ENCODE results near the gene KIN.
"Not testable (repeated sequence)": the region's sequence is repeated elsewhere in the genome, so short reads cannot be mapped to it uniquely, and the experiment has no call there.

The KIN gene, protein sequence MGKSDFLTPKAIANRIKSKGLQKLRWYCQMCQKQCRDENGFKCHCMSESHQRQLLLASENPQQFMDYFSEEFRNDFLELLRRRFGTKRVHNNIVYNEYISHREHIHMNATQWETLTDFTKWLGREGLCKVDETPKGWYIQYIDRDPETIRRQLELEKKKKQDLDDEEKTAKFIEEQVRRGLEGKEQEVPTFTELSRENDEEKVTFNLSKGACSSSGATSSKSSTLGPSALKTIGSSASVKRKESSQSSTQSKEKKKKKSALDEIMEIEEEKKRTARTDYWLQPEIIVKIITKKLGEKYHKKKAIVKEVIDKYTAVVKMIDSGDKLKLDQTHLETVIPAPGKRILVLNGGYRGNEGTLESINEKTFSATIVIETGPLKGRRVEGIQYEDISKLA

DNA sequence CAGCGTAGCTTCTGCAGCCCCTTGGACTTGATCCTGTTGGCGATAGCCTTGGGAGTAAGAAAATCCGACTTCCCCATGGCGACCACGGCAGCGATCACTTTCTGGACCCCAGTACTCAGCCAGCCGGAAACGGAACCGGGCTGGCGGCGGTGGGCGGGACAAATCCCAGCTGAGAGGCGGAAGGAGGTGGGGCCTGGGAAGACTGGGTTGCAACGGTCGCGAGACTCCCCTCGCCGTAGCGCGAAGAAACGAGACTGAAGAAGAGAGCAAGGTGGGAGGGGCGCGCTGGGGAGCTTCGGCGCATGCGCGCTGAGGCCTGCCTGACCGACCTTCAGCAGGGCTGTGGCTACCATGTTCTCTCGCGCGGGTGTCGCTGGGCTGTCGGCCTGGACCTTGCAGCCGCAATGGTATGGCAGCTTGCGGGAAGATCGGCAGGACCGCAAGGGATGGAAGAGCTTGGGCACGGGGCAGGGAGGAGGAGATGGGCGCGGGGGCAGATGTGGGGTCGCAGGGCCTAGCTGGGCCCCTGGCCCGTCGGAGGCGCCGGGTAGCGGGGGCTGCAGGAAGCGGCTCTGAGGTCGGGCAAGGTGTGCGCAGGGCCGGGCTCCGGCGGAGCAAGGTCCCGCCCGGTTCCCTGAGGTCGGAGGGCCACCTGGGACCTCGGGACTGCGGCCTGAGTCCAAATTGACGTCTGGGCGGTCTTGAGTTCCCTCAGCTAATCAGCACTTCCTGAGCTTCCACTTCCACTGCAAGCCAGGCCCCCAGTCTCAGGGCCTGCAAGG is at the start of gene KIN, which contains the start of gene ATP5F1C:
Gene KIN, minus strand, starts transcription at position 137 of the 782 bp plus-strand sequence. Its CDS starts 60 bp downstream, at position 77.
Gene ATP5F1C, plus strand, starts transcription at position 321 of the 782 bp plus-strand sequence. Its CDS starts 31 bp downstream, at position 352.
- DNase-seq (ENCODE audit: low read depth) = peak; percentile 71

DNA sequence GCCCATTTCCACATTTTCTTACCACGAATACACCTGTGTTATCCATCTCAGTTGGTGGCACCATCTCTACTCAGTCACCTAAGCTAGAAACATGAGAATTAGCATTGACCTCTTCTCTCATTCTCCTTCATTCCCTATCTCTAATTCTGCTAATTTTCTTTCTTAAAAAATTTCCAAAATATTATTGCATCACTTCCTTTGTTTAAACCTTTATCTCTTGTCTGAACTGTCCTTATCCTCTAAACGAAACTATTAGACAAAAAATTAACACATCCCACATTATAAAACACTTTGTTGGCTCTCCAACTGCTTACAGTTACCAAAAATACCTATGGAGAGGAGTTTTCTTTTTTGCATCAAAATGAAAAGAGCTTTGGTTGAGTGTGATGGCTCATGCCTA is 48.8 kb upstream of the KIN start:
- DNase-seq (ENCODE audit: low read depth) = no peak

DNA sequence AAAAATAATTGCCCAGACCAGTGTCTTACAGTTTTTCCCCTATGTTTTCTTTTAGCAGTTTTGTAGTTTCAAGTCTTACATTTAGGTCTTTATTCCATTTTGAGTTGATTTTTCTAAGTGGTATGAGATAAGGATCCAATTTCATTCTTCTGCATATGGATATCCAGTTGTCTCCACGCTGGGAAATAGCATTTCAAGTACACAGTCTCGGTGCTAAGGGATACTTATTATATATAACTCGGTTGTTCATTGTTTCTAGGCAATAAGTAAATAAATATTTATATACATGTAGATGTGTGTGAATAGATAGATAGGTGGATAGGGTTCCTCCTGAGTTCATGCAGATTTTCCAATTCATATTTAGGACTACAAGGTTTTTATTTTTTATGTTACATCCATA is 46.5 kb upstream of the KIN start:
- no peak for DNase-seq (ENCODE audit: low read depth)

- no peak for DNase-seq (ENCODE audit: low read depth)
These were observed 45.4 kb upstream of the KIN start for GRCh38 chr10:7833210-7833609.

DNA sequence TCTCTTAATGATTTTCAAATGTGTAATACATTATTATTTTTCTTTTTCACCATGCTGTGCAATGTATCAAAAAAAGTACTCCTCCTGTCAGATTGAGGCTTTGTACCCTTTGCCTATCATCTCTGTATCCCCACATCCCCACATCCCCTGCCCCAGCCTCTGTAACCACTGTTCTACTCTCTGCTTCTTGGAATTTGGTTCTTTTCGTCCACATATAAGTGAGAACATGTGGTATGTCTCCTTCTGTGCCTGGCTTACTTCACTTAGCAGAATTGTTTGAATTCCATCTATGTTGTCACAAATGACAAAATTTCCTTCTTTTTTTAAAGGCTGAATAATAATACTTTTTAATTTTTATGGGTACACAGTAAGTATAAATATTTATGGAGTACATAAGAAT is 44.3 kb upstream of the KIN start:
- DNase-seq (ENCODE audit: low read depth) = no peak

DNA sequence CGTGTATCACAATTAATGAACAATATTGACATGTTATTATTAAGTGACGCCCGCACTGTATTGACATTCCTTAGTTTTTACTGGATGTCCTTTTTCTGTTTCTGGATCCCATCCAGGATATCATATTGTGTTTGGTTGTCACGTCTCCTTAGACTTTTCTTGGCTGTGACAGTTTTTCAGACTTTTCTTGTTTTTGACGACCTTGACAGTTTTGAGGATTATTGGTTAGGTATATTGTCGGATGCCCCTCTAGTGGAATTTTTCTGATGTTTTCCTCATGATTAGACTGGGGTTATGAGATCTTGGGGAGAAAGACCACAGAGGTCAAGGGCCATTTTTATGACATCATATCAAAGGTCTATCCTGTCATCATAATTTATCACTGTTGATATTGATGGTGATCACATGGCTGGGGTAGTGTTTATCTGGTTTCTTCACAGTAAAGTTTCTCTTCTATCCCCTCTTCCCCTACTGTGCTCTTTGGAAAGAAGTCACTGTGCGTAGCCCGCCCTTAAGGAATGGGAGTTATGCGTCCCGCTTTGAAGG is 41.6 kb upstream of the KIN start:
- no peak for DNase-seq (ENCODE audit: low read depth)

DNA sequence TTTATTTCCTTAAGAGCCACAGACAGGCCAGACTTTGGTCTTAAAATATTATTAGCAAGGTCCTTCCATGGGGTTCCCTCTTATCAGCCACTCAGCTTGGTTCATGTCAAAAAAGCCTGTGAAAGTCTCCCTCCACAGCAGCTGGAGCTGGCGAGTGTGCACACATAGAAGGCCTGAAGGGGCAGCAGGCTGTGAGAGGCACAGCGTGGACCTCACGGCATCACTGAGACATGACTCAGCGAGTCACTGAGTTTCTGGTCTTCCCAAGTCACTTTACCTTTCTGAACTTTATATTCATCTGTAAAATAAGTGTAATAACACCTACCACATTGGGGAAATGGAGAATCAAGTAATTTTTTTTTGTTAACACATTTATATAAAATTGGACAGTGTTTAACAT is 39.2 kb upstream of the KIN start:
- no peak for DNase-seq (ENCODE audit: low read depth)

GRCh38 chr10:7824251-7824650 is 36.5 kb upstream of the KIN start:
- no peak for DNase-seq (ENCODE audit: low read depth)

DNA sequence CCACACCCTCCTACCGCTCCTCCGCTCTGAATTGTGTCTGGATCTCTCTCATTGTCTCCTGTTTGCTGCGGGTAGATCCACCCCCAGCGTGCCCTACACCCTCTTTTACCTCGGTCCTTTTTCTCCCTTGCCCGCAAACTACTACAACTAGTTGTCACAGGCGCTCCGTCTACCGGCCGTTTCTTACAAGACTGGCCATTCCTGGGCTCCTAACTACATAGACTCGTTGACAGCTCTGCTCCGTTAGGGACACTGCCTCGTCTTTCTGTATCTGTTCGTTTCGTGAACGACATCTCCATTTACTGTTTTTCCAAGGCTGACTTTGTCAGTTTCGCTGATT is 31.3 kb upstream of the KIN start:
- DNase-seq (ENCODE audit: low read depth) = no peak

DNA sequence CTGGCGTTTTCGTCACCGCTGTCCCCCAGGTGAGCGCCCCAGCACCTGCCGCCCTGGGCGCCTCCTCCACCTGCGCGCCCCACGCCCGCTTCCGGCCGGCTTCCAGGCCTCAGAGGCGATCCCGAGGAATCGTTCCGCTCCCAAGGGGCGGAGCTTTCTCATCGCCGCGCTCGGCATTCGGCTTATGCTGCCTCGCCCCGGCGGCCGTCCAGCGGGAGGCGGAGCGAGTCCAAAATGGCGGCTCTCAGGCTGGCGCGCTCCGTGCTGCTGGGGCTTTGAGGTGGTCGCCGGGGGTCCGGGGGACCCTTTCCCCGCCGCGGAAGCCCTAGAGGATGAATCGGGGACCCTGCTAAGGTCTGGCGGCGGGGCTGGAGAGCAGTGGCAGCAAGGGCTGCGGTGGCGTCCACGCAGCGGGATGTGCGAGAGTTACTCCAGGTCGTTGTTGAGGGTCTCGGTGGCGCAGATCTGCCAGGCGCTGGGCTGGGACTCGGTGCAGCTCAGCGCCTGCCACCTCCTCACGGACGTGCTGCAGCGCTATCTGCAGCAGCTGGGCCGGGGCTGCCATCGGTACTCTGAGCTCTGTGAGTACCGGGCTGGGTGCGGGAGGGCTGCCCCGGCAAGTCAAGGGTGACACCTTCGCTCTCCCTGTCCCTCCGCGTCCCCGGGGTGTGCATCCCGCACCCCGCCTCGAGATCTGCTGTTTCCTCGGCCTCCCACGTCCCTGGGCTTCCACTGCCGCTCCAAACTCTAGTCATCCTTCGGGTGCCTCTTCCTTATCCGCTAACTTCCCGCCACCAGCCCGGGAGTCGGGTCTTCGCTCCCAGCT is 30.7 kb upstream of the KIN start, which contains the start of gene TAF3:
Gene TAF3, plus strand, starts transcription at position 211 of the 826 bp plus-strand sequence. Its CDS starts 205 bp downstream, at position 416.
- no peak for DNase-seq (ENCODE audit: low read depth)

DNA sequence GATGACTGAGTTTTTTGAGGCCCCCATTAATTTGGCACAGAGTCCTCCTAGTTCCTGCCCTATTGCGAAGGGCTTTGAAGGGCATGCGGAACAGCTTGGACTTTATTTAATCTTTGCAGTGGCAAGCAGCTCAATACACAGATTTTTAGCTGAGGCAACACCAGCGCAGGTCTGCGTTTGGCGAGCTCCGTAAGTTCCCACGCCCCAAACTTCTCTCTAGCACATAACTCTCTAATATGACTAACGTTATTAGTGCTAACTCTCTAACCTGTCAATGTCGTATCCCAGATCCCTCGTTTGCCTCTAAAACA is 30.1 kb upstream of the KIN start:
- no peak for DNase-seq (ENCODE audit: low read depth)

DNA sequence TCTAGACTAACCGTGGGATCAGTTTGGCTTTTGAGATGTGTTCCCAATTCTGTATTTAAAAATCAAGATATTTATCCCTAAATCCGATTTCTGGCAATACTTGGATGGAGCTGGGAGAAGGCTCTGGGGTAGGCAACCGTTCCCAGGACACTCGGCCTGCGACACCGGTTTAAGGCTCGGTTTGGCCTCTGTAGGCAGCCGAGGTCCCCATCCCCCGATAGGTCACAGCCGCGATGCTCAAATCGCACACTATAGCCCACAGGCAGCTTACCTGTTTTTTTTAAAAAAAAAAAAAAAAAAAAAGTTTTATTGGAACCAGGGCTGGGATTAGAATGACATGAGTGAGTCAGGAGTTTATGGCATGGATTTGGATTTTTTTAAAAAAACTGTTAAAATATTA is 29.8 kb upstream of the KIN start:
- no peak for DNase-seq (ENCODE audit: low read depth)

GRCh38 chr10:7813481-7813880 is 25.7 kb upstream of the KIN start:
- no peak for DNase-seq (ENCODE audit: low read depth)

DNA sequence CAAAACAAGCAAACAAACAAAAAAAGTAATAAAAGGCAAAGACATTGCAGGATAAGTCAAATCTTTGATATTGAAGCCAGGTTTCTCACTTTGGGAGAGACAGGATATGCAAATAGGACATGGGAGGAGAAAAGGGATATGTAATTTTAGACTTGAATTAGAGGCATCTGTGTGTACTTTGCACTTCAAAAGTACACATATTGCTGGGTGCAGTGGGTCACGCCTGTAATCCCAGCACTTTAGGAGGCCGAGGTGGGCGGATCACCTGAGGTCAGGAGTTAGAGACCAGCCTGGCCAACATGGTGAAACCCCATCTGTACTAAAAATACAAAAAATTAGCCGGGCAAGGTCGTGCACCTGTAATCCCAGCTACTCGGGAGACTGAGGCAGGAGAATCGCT is 23.9 kb upstream of the KIN start:
- DNase-seq (ENCODE audit: low read depth) = not testable (repeated sequence)

DNA sequence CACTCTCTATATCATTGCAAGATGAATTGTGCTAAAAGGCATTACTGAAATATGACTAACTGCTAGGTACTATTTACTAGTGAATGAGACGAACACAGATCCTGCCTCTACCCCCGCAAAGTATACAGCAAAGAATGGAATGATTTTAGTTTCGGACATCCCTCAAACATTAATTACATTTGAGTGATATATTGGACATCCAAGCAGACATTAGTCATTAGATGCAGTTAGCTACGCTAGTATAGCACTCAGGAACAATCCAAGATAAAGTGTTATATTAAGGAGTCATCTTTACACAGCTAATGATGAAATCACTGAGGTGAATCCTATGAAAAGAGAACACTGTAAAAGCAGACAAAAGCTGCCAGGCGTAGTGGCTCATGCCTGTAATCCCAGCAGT is 23.2 kb upstream of the KIN start:
- DNase-seq (ENCODE audit: low read depth) = no peak

DNA sequence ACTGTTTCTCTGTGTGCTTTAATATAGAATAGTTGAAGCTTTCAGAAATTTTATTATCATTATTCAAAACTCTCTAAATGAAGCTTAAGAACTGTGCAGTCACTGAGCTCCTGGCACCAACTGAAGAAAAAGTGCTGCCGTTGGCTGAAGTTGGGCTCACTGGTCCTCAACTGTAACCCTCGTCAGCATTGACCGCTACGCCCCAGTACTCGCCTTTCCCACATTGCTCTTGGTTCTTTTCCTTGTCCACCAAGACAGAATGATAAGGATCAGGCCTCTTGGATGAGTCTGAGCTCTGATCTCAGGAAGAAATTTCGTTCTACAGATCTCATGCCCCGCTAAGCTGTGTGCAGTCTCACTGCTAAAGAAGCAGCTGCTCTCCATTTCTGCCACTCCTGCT is 22.6 kb upstream of the KIN start:
- no peak for DNase-seq (ENCODE audit: low read depth)

DNA sequence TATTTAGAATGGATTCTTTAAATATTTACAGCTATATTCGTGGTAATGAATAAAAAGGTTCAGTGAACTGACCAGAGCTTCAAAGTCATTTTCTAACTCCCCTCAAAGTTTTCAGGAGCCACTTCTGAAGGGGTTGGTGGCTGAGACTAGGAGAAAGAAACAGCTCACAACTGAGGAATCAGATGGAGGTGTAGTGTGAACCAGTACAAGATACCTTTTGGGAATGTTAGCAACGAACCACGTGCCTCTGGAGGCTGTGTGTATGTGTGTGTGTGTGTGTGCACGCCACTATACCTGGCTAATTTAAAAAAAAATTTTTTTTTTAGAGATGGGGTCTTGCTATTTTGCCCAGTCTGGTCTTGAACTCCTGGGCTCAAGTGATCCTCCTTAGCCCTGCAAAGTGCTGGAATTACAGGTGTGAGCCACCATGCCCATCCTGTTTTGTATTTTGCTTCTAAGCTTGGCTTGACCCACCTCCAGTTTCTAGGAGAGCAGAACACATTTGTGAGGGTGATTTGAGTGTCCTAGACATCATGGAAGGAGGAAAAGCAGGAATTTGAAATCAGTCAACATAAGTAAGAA is 21.0 kb upstream of the KIN start:
- no peak for DNase-seq (ENCODE audit: low read depth)

DNA sequence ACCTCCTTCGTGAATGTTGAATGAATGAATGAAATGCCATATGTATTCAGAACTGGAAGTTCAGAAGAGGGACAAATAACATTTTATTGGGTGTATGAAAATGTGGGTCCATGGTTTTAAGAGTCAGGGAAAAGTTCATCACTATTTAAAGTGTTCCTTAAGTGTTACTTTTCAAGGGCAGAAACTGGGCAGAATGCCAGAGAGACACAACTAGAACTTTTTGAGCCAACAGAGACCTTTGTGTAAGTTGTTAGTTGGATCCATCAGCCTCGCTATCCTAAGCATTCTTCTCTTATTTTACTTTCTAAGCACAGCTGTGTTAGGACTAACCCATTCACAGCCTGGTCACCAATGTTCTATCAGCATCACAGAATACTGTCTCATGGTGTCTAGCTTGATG is 16.9 kb upstream of the KIN start:
- no peak for DNase-seq (ENCODE audit: low read depth)

DNA sequence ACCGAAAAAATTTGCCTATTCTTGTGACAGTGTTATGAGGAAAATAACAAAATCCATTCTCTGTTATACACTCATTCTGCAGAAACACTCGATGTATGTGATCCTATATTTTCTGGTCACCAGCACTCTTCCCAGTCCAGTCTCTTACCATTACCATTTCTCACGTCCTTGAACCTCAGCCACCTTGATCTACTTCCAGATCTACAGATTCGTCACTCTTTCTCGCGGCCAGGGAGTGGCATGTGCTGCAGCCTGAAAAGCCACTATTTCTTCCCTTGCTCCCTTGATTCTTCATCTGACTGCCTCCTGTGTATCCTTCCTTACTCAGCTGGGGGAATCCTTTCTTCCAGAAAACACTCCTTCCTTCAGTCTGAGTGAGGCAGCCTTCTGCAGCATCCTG is 16.4 kb upstream of the KIN start:
- DNase-seq (ENCODE audit: low read depth) = no peak

- DNase-seq (ENCODE audit: low read depth) = no peak
These were observed 14.8 kb upstream of the KIN start for GRCh38 chr10:7802606-7803005.

DNA sequence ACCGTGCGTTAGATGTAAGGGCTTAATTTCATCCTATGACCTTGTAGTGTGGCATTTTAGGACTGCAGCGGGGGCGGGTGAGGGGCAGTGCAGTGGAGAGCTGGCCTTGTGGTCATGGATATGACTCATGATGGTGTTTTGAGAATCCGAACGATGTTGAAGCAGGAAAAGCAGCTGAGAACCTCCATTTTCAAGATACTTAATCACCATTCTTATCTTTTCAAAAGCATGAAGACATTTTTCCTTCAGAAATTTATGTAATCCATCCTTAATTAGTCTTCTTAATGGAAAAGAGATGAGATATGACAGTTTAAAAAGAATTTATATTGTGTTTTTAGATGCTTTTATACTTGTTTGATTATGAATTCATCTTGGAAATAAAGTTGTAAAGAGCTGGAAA is 9.8 kb upstream of the KIN start:
- DNase-seq (ENCODE audit: low read depth) = peak; percentile 62

DNA sequence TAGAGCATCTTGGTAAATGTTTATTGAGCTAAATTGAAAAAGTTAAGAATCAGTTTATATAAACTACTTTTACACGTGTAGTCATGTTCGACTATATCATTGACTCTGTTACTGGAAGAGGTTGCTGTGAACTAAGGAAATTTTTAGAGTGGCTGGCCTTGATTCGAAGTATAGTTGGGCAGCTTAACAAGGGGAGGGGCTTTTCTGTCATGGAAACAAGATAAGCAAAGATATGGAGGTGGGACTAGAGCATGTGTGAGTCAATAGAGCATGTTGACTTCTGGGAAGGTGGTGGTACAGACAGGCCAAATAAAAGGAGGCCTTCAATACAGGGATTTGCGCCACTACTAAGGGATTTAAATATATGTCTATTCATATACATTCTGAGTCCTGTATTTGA is 7.8 kb upstream of the KIN start:
- DNase-seq (ENCODE audit: low read depth) = no peak

All from GM04503 (cell line).